ENCODE data around the gene INO80E.
"Not testable (repeated sequence)": the region's sequence is repeated elsewhere in the genome, so short reads cannot be mapped to it uniquely, and the experiment has no call there.

Gene INO80E

DNA sequence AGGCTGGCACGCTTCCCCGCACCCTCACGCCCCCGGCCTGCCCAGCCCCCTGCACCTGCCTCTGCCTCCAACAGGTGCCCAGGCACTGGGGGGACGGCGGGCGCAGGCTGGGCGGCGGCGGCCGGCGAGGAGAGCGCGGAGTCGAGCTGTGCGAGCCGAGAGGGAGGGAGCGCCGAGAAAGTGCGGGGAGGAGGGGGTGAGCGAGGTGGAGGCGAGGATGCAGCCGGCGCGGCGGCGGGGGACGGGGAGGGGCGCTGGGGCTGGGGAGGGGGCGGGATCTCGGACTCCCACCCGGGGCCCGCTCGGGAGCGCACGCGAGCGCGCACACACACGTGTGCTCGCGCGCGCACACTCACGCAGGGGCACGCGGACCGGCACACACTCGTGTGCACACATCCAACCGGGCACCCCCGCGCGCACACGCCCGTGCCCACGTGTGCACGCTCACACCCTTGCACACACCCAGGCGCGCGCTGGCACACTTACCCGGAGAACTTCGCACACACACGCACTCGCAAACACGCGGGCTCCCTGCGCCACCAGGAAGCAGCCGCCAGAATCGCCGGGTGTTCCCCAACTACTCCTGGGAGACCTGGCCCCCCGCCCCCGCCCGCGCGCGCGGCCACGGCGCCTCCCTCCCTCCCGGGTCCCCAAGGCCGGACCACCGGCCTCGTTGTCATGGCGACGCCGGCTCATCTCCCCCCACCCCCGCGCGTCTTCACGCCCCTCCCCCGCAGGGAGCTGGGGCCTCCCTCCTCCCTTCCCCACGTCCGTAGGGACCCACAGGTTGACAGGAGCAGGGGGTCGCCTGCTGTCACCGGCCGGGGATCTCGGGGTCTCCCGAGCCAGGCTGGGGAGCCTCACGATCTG lies 15.0 kb downstream of the INO80E start, which contains the start of gene DOC2A:
Gene DOC2A, minus strand, starts transcription at position 184 of the 870 bp plus-strand sequence. CDS start 805 bp downstream, outside the sequence.
- DNase-seq = peak; percentile 60

DNA sequence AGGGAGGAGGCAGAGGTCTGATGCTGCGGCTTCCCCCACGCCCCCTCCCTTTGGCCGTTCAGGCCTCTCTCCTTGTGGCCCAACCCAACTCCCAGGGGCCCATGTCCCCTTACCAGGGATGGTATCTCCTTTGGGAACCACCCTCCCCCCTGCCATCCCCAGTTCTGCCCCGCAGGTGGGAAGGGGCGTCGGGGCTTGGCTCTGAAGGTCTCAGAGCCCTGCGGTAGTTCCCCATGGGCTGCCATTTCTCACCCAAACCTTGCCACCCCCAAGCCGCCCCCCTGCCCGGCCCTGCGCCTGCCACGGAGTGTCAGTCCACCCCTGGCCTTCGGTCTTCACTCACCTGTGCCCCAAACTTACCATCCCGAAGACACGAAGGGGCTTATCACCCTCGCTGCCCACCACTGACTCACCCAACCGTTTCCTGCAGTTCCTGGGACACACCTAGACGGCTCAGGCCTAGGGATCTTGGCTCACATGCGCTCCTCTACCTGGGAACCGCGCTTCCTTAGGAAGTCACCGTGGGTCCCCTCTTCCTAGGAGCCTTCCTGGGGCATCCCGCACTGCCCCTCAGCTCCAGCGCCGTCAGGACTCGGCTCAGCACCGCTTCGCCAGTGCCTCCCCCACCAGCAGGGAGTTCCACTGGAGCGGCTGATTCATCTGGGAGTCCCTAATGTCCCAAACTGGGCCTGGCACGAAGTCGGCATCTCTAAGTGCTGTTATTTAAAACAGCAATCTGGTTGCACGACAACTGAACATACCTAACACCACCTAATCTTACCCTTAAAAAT lies 15.9 kb downstream of the INO80E start:
- DNase-seq = no peak

DNA sequence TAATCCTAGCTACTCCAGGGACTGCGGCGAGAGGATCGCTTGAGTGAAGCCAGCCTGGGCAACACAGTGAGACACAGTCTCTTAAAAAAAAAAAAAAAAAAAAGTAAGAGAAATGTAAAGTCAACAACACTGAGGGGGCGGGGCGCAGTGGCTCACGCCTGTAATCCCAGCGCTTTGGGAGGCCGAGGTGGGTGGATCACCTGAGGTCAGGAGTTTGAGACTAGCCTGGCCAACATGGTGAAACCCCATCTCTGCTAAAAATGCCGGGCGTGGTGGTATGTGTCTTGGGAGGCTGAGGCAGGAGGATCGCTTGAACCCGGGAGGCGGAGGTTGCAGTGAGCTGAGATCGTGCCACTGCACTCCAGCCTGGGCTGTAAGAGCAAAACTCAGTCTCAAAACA lies 16.6 kb downstream of the INO80E start:
- DNase-seq = not testable (repeated sequence)

DNA sequence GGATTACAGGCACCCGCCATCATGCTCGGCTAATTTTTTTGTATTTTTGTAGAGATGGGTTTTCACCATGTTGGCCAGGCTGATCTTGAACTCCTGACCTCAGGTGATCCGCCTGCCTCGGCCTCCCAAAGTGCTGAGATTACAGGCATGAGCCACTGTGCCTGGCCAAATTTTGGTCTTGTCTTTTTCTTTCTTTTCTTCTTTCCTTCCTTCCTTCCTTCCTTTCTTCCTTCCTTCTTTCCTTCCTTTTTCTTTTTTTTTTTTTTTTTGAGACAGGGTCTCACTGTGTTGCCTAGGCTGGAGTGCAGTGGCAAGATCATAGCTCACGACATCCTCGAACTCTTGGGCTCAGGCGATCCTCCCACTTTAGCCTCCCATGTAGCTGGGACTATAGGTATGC lies 19.4 kb downstream of the INO80E start:
- not testable (repeated sequence) for DNase-seq

DNA sequence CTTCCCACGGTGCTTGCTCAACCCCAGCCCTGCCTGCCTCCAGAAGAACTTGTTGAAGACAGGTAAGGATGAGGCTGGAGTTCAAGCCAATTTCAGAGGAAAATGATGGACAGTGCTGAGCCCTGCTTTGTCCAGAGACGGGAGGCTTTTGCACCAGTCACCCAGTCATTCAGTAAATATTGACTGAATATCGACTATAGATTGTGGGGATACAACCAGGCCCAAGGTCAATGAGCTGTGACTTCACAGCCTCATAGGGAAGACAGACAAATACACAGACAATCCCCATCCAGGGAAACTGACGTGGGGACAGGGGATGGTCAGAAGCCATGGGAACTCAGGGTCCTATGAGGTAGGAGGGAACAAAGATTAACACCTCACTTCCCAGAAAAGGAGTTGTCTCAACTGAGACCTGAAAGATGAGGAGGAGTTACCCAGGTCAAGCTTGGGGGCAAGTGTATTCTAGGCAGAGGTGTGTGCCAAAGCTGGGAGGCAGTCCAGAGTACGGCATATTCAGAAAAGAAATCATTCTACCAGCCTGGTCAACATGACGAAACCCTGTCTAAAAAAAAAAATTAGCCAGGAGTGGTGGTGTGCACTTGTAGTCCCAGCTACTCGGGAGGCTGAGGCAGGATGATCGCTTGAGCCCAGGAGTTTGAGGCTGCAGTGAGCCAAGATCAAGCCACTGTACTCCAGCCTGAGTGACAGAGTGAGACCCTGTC lies 20.7 kb downstream of the INO80E start:
- no peak for DNase-seq

DNA sequence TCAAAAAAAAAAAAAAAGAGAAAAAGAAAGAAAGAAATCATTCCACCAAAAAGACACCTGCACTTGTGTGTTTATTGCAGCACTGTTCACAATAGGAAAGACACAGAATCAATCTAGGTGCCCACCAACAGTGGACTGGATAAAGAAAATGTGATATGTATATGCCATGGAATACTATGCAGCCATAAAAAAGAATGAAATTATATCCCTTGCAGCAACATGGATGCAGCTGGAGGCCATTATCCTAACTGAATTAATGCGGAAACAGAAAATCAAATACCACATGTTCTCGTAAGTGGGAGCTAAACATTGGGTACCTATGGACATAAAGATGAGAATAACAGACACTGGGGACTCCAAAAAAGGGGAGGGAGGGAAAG lies 21.2 kb downstream of the INO80E start:
- no peak for DNase-seq

DNA sequence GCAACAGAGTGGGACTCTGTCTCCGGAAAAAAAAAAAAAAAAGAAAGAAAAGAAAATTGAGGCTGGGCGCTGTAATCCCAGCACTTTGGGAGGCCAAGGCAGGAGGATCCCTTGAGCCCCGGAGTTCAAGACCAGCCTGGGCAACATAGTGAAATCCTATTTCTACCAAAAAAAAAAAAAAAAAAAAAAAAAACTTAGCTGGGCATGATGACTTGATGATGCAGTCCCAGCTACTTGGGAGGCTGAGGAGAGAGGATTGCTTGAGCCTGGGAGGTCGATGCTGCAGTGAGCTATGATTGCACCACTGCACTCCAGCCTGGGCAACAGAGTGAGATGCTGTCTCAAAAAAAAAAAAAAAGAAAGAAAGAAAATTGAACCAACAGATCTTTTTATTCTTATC lies 21.9 kb downstream of the INO80E start:
- DNase-seq = not testable (repeated sequence)

DNA sequence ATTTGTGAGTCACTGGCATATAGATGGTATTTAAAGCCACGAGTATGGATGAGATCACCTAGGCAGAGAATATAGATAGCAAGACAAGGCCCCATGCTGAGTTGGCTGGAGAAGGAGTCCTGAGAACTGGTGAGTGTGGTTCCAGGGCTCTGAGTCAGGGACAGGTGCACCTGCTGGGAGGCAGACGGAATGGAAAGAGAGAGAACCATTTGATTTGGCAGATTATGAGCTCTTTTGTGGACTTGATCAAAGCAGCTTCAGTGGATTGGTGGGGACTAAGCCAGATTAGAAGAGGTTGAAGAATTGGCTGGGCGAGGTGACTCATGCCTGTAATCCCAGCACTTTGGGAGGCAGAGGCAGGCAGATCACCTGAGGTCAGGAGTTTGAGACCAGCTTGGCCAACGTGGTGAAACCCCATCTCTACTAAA lies 22.7 kb downstream of the INO80E start:
- DNase-seq = peak; percentile 61

DNA sequence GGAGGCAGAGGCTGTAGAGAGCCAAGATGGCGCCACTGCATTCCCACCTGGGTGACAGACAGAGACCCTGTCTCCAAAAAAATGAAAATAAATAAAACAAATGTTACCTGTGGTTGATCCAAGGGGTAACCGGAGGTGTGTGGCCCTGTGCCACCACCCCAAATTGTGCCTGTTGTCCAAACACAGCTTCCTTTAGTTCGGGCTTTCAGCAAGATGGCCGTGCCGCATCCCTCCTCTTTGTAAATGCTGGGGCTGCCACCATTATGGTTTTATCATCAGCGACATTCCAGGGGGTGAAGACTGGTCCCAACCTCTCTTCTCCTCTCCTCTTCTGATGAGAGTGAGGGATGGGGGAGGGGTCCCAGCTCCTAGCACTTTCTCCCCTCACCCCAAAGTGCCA lies 26.8 kb downstream of the INO80E start, which contains the start of gene C16orf92:
Gene C16orf92, plus strand, starts transcription at position 312 of the 400 bp plus-strand sequence. CDS start 143 bp downstream, outside the sequence.
- DNase-seq = no peak

DNA sequence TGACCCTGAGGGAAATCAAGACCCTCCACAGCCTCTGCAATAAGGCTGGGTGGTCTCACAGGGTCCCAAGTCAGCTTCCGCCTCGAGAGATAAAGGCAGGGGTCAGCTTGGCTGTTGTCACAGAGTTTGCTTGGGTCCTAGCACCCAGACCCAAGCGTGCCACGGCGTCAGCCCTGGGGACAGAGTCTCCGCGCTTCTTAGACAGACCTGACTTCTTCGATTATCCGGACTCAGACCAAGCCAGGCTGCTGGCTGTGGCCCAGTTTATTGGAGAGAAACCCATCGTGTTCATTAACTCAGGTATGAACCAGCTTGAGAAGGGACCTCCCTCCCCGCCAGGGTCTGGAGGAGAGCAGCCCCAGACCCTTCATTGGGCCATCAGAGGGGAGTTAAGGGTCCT lies 27.5 kb downstream of the INO80E start:
- DNase-seq = no peak

DNA sequence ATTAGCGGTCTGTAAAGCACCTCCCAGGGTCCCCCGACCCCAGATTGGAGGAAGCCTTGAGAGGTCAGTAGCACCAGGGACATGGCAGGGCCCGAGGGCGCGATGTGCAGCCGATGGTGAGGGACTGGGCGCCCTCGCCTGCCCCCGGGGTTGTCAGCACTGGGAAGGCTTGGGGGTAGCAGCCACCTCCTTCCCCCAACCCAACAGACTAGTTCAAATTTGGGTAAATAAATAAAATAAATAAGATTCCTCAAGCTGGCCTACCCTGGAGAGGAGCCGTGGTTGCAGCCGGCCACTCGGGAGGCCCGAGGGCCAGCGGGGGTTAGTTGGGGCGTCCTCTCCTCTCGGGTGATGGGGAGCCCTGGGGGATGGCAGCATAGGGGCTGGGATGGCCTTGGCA lies 28.4 kb downstream of the INO80E start:
- no peak for DNase-seq

DNA sequence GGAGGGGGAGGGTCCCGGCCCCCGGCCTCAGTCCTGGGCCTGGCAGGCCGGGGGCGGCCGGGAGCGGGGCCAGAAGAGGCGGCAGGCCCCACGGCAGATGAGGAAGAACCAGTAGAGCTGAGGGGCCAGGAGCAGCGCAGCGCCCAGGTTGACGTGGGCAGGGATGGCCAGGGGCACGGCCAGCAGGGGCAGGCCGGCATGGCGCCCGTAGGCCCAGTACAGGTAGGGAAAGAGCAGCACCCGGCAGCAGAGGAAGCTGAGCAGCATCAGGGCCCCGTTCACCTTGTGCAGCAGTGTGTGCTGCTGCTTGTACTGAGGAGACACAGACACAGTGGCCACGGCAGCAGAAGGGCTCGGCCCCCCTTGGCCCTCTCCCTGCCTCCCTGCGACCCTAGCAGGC lies 29.1 kb downstream of the INO80E start:
- no peak for DNase-seq

DNA sequence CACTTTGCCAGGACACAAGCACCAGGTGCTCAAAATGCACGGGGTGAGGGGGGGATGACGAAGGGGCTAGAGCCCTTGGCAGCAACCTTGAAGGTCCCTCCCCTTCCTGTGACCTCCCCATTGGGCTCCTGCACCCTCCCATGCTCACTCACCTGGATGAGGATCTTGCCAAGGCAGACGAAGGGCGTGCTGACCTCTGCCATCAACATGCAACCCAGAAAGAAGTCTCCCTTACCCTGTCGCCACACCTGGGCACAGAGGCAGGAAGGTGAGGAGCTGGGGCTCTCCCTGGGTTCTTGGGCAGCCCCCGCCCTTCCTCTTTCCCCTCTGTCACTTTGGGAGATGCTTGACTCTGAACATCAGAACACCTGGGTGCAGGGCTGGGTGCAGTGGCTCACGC lies 29.5 kb downstream of the INO80E start:
- DNase-seq = peak; percentile 44

DNA sequence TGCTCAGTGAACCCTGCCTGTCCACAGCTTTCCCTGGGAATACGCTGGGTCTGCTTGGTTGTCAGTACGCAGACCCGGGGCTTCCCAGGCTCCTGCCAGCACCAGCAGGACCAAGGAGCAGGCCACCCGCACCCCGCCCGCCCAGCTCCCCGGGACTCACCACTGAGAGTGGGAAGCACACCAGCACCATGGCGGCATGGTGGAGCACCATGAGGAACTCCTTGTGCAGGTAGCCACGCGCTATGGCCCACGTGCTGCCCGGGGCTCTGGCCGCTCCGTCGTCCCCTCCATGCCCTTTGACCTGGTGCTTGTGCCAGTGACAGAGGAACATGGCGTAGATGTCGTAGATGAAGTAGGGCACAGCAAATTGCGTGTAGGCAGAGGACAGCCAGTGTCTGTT lies 30.4 kb downstream of the INO80E start:
- DNase-seq = no peak

DNA sequence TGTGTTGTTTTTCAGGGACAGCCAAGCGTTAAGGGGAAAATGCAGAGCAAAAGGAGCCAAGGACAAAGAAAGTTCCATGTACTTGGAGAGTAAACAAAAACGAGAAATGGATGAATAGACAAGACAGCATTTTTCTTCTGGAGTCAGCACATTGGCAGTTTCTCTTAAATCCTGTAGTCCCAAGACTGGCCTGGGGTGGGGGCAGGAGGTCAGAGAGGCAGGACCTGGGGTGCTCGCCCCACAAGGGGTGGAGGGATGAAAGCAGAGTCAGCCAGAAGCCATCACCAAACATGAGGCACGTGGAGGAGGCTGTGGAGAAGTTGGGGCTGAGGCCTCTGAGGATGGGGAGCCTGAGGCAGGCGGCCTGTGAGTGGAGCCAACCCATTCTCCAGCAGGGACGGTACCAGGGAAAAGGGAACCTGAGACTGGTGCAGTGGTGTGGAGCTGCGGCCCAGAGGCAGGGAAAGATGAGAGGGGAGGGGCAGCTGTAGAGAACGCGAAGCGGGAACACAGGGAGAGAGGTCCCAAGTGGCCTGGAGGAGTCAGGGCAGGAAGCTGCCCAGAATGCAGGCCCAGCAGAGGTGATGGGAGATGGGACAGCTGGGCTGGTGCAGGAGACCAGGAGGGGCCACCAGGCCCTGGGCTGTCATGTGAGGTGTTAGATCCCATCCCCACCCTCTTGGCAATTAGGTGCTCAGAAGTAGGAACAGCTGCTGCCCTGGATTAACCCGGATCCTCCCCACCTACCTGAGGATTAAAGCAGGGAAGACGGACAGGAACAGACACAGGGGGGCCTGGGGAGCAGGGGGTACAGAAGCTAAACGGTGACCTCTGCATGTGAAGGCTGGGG lies 31.8 kb downstream of the INO80E start:
- peak; percentile 62 for DNase-seq

DNA sequence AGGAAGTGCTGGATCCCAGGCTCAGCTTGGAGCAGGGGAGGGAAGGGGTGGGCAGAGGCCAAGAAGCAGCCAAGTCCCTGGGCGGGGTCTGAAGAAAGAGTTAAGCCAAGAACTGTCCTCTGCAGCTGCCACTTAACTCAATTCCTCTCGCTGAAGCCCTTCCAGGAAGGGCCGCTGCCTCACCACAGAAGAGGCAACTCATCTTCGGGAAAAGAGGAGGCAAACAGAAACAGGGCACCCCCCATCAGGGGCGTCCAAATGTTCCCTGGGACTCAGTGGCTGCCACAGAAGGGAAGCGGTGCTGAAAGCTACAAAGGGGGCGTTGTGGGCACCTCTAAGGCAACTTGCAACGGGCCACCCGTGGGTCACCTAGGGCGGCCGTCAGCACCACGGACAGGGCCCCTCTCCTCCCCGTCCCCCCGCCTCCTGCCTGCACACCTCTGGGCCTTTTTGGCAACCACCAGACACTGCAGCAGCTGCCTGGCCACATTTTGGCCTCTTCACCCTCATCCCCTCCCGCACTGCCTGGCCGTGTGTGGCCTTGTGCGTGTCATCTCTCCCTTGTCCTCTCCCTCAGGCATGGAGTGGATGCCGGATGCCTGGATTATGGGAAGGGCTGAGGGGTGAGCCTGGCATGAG lies 32.5 kb downstream of the INO80E start:
- peak; percentile 83 for DNase-seq

DNA sequence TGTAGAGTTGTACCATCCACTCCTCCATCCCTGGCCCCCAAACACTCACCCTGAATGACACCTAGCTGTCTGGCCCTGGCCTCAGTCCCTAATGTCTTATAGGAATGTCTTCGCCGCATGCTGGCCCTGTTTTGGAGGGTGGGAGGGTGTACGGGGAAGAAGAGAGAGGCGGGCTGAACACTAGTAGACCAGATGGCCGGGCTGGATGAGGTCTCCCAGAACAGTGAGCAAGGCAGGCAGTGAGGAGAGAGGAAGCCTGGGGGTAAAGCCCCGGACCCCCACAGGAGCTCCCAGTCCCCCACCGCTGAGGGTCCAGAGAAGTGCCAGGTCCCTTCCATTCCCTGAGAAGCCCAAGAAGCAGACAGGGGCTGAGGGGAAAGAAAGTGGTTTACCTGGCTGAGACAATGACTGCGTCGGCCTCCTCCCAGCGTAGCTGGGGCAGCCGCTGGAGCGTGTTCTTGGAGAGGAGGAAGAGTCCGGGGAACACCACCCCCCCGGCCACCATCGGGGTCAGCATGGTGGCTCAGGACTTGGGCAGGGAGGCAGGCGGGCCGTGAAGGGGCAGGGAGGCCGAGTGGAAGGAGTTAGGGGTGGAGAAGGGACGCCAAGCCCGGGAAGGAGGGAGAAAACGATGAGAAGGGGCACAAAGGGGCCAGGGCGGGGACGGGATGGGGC lies 34.1 kb downstream of the INO80E start:
- no peak for DNase-seq

DNA sequence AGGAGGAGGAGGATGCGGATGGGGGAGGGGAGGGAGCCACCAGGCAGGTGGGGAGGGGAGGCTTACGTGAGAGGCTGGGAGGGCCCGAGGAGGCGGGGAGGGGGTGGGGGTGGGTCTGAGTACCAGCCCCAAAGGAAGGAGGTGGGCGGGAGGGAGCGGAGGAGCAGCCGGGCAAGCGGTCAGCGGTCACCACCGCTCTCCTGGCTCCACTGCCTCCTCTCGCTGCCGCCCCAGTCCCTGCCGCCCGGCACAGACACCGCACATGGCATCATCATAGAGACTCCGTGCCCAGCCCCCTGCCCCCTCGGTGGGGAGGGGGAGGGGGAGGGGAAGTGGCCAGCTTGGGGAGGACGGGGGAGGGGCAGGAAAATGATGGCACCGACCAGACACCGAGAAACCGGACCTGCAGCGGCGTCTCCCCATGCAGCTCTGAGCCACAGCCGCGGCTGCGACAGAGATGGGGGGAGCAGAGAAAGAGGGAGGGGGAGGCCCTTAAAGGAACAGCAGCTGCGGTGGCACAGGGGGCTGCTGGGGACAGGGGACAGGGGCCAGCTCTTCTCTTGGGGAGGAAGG lies 34.9 kb downstream of the INO80E start, which contains the start of gene TLCD3B:
Gene TLCD3B, minus strand, starts transcription at position 431 of the 573 bp plus-strand sequence. CDS start 744 bp downstream, outside the sequence.
- no peak for DNase-seq

DNA sequence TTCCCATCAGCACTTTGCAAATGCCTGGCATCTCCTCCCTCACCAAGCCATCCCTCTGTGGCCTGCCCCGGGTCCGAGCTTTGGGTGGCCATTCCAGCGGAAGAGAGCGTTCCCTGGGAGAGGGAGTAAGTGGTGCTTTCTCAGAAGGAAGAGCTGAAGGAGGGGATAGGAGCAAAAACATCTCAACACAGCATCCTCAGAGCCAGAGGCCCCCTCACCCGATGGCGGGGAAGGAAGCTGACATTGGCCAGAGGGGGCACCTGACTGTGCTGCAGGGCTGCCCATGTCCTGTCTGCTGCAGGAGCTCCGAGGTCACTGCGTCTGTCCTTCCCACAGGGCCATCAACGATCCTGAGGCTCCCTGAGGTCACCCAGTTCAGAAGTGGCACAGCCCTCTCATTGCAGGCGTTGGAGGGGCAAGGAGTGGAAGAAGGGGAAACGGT lies 35.5 kb downstream of the INO80E start:
- DNase-seq = no peak

DNA sequence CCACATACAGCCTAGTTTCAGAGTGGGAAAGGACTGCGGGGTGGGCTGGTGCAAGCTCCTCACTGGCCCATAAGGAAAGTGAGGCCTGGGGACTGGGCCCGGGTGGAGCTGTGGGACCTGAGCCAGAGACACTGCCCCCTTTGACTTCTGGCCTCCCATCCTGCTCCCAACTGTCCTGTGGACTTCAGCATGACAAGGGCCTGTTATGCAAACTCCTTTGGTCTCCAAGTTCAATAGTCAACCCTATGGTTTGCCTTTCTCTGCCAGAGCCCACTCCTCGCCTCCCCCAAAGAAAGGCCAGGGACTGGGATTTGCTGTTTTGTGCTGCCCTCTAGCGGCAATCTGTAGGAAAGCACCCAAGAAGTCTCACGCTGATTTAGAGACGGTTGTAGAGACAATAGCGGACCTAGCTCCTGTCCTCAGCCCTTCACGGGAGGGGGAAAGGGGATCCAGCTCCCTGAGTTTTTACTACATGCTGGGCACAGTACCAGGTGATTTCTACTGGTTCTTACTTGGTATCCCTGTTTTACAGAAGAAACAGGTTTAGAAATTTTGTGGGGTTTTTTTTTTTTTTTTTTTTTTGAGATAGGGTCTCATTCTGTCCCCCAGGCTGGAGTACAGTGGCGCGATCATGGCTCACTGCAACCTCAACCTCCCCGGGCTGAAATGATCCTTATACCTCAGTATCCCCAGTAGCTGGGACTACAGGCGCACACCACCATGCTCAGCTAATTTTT lies 36.2 kb downstream of the INO80E start:
- peak; percentile 77 for DNase-seq
